K562 (cell line): ENCODE data around the gene ITPR1. TPM values are rescaled to one million over a fixed set of nuclear protein-coding genes. Genes with fewer than 3 reads are reported as not detected.

Experiments
- LCOR ChIP-seq: sonication (generic); formaldehyde crosslinking; IDR thresholded peaks from 2 replicates; pipeline ENCODE4 v1.8.0; 2022; ENCODE audit warnings: mild to moderate bottlenecking, missing genetic modification reagents
- NFE2 ChIP-seq: IDR thresholded peaks from 2 replicates; pipeline ENCODE4 v1.6.1; 2014; ENCODE audit warnings: antibody characterized with exemption, low read depth
- PHF20 ChIP-seq: fragments of 450-650 bp; IDR thresholded peaks from 2 replicates; pipeline ENCODE4 v1.6.1; 2018; ENCODE audit not compliant: partially characterized antibody
- PRPF4 ChIP-seq: fragments of 200-400 bp; formaldehyde crosslinking; IDR thresholded peaks from one replicate; pipeline ENCODE4 v1.6.1; 2017; ENCODE audit warnings: low read length, low read depth, mild to moderate bottlenecking; ENCODE audit not compliant: insufficient read depth, poor library complexity, severe bottlenecking
- RCOR1 ChIP-seq, 2 experiments: IDR thresholded peaks; 2 replicates each; pipeline ENCODE4 v1.6.1; 2012; ENCODE audit warnings: low read depth in 2 of 2, low read length in 2 of 2, borderline replicate concordance in 1 of 2, improper control_type of control experiment in 1 of 2
- STAG1 ChIP-seq: sonication (generic); formaldehyde crosslinking; IDR thresholded peaks from 2 replicates; pipeline ENCODE4 v1.5.0; 2020; ENCODE audit warnings: missing genetic modification reagents, borderline replicate concordance
- ZC3H4 ChIP-seq: sonication (generic); formaldehyde crosslinking; IDR thresholded peaks from 2 replicates; pipeline ENCODE4 v1.9.0; 2021; ENCODE audit warnings: missing genetic modification reagents, borderline replicate concordance
- ZNF316 ChIP-seq: fragments of 450-650 bp; IDR thresholded peaks from 2 replicates; pipeline ENCODE4 v1.6.1; 2016
- polyA plus RNA-seq, 8 experiments: library from polyadenylated mRNA; depleted of rRNA in 4 of 8; stranded (reverse) in 5 of 8; unstranded in 3 of 8; fragments of >200 nt; fragmentation: Nextera tagmentation in 2 of 8; fragmentation: Illumina TruSeq in 1 of 8; extraction: Ambion mirVana in 2 of 8; extraction: Trizol in 1 of 8; gene quantifications; 2 replicates each; pipeline versions ENCODE4 v1.2.1 to v1.2.3, GENCODE V29; 2011 to 2014; ENCODE audit warnings: inconsistent platforms in 1 of 8, missing spikeins in 1 of 8
- total RNA-seq, 7 experiments: library from RNA; depleted of rRNA in 6 of 7; stranded (reverse); fragments of >200 nt in 6 of 7; fragmentation: Illumina TruSeq in 2 of 7; extraction: Trizol in 2 of 7; gene quantifications; 2 replicates each; pipeline versions ENCODE4 v1.2.1 to v1.2.3, GENCODE V29; 2011 to 2021; ENCODE audit warnings: low replicate concordance in 1 of 7
- TF ChIP-seq, protein P1 (sequence below): sonication (generic); IDR thresholded peaks from 2 replicates; pipeline ENCODE4 v1.6.1; 2016
- TF ChIP-seq, protein P2 (sequence below): fragments of 450-650 bp; IDR thresholded peaks from 2 replicates; pipeline ENCODE4 v1.6.1; 2017; ENCODE audit warnings: antibody characterized with exemption
- TF ChIP-seq, protein P3 (sequence below): sonication (generic); formaldehyde crosslinking; IDR thresholded peaks from 2 replicates; pipeline ENCODE4 v1.8.0; 2022; ENCODE audit warnings: mild to moderate bottlenecking, missing genetic modification reagents

Gene ITPR1
- total and polyA plus RNA-seq, 9 of the 15 experiments (the other 6 are each of a cell fraction or from before 2014, with no cell fraction given), result 22.4 to 40.0 (median 27.4) TPM

DNA sequence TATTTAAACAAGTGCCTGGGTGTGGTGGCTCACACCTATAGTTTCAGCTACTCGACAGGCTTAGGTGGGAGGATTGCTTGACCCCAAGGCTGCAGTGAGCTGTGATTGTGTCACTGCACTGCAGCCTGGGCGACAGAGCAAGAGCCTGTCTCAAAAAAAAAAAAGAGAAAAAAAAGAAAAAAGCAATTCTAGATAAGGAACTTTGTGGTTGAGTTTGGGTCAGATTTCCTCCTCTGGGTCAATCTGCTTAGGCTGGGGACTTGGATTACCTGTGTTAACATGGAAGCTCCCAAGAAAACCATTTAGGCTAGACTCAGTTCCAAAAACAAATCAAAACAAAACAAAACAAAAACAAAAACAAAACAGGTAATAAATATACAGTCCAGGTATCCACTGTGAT is 50.0 kb downstream of the ITPR1 start (continued):
- TF ChIP-seq, protein P1, sequence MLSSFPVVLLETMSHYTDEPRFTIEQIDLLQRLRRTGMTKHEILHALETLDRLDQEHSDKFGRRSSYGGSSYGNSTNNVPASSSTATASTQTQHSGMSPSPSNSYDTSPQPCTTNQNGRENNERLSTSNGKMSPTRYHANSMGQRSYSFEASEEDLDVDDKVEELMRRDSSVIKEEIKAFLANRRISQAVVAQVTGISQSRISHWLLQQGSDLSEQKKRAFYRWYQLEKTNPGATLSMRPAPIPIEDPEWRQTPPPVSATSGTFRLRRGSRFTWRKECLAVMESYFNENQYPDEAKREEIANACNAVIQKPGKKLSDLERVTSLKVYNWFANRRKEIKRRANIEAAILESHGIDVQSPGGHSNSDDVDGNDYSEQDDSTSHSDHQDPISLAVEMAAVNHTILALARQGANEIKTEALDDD, result peak; percentile 36; the same call in 1 of the 2 replicates
- TF ChIP-seq PRPF4 (no peak), STAG1 (CRISPR knock-in tag) (no peak), LCOR (CRISPR knock-in tag) (no peak), RCOR1 (IDR thresholded peaks at IDR 0.05; ENCODE audit: borderline replicate concordance in 1 of 2, low read depth in 2 of 2, low read length in 2 of 2) (peak in 1 of 2 experiments; percentile 84; a peak in 2 of 4 replicates), NFE2 (no peak), PHF20 (no peak), ZNF316 (no peak), ZC3H4 (CRISPR knock-in tag) (no peak)
- TF ChIP-seq, protein P2, sequence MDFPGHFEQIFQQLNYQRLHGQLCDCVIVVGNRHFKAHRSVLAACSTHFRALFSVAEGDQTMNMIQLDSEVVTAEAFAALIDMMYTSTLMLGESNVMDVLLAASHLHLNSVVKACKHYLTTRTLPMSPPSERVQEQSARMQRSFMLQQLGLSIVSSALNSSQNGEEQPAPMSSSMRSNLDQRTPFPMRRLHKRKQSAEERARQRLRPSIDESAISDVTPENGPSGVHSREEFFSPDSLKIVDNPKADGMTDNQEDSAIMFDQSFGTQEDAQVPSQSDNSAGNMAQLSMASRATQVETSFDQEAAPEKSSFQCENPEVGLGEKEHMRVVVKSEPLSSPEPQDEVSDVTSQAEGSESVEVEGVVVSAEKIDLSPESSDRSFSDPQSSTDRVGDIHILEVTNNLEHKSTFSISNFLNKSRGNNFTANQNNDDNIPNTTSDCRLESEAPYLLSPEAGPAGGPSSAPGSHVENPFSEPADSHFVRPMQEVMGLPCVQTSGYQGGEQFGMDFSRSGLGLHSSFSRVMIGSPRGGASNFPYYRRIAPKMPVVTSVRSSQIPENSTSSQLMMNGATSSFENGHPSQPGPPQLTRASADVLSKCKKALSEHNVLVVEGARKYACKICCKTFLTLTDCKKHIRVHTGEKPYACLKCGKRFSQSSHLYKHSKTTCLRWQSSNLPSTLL, result no peak
- TF ChIP-seq, protein P3, sequence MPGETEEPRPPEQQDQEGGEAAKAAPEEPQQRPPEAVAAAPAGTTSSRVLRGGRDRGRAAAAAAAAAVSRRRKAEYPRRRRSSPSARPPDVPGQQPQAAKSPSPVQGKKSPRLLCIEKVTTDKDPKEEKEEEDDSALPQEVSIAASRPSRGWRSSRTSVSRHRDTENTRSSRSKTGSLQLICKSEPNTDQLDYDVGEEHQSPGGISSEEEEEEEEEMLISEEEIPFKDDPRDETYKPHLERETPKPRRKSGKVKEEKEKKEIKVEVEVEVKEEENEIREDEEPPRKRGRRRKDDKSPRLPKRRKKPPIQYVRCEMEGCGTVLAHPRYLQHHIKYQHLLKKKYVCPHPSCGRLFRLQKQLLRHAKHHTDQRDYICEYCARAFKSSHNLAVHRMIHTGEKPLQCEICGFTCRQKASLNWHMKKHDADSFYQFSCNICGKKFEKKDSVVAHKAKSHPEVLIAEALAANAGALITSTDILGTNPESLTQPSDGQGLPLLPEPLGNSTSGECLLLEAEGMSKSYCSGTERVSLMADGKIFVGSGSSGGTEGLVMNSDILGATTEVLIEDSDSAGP (CRISPR knock-in tag), result no peak
